GM23338 (cell line): Measurements from ENCODE around the gene FHDC1. TPM values are rescaled to one million over a fixed set of nuclear protein-coding genes. Genes with fewer than 3 reads are reported as not detected.
"Not testable (repeated sequence)": the region's sequence is repeated elsewhere in the genome, so short reads cannot be mapped to it uniquely, and the experiment has no call there.

ENCODE experiments used
- ATAC-seq: fragments of 200-7000 bp; cut with Tn5 transposase; 3 replicates; pipeline ENCODE4 v1.9.1; 2020
- DNase-seq: peaks from one replicate; pipeline ENCODE4 v3.0.0-alpha.2; 2015; ENCODE audit warnings: low spot score
- H2AFZ ChIP-seq: fragments of 200-600 bp; sonication (generic); 2 replicates; pipeline ENCODE4 v1.8.0; 2016; ENCODE audit warnings: antibody characterized with exemption, mild to moderate bottlenecking, moderate library complexity
- H3F3A ChIP-seq: fragments of 200-600 bp; sonication (generic); replicated peaks from 2 replicates; pipeline ENCODE4 v1.8.0; 2017; ENCODE audit warnings: antibody characterized with exemption, mixed run types, low read depth
- H3K27ac ChIP-seq: fragments of 200-600 bp; sonication (generic); 2 replicates; pipeline ENCODE4 v1.6.1; 2016; ENCODE audit warnings: low read depth
- H3K27me3 ChIP-seq: fragments of 200-600 bp; sonication (generic); 2 replicates; pipeline ENCODE4 v1.8.0; 2016; ENCODE audit warnings: mild to moderate bottlenecking, mixed run types, moderate library complexity; ENCODE audit not compliant: insufficient read depth
- H3K36me3 ChIP-seq: fragments of 200-600 bp; sonication (generic); 2 replicates; pipeline ENCODE4 v1.8.0; 2016; ENCODE audit warnings: mild to moderate bottlenecking; ENCODE audit not compliant: insufficient read depth
- H3K4me1 ChIP-seq: fragments of 200-600 bp; sonication (generic); 2 replicates; pipeline ENCODE4 v1.8.0; 2016; ENCODE audit warnings: mild to moderate bottlenecking, moderate library complexity; ENCODE audit not compliant: insufficient read depth
- H3K4me2 ChIP-seq: fragments of 200-600 bp; sonication (generic); 2 replicates; pipeline ENCODE4 v1.7.1; 2017; ENCODE audit warnings: mixed run types
- H3K4me3 ChIP-seq: fragments of 200-600 bp; sonication (generic); 2 replicates; pipeline ENCODE4 v1.6.1; 2016; ENCODE audit warnings: mixed run types
- H3K79me2 ChIP-seq: fragments of 200-600 bp; sonication (generic); replicated peaks from 2 replicates; pipeline ENCODE4 v1.8.0; 2017; ENCODE audit warnings: mild to moderate bottlenecking; ENCODE audit not compliant: insufficient read depth
- H3K9me2 ChIP-seq: fragments of 200-600 bp; sonication (generic); 2 replicates; pipeline ENCODE4 v1.8.0; 2017; ENCODE audit not compliant: insufficient read depth
- H4K20me1 ChIP-seq: fragments of 200-600 bp; sonication (generic); replicated peaks from 2 replicates; pipeline ENCODE4 v1.8.0; 2017; ENCODE audit warnings: mild to moderate bottlenecking; ENCODE audit not compliant: insufficient read depth
- H3K27ac Mint-ChIP-seq: 2 replicates; pipeline ENCODE4 v1.8.0; 2020; ENCODE audit warnings: inconsistent platforms, mild to moderate bottlenecking, moderate library complexity, mixed read lengths
- H3K27me3 Mint-ChIP-seq: 3 replicates; pipeline ENCODE4 v1.8.0; 2022; ENCODE audit warnings: low read depth, mild to moderate bottlenecking, moderate library complexity, mixed read lengths, inconsistent platforms; ENCODE audit not compliant: insufficient read depth, poor library complexity
- H3K36me3 Mint-ChIP-seq: 3 replicates; pipeline ENCODE4 v1.8.0; 2021; ENCODE audit warnings: low read depth, mild to moderate bottlenecking, inconsistent platforms, moderate library complexity, mixed read lengths
- H3K4me1 Mint-ChIP-seq: 3 replicates; pipeline ENCODE4 v1.8.0; 2020; ENCODE audit warnings: mild to moderate bottlenecking, inconsistent platforms, mixed read lengths
- H3K4me3 Mint-ChIP-seq: 3 replicates; pipeline ENCODE4 v1.8.0; 2021; ENCODE audit warnings: moderate library complexity, mild to moderate bottlenecking, inconsistent platforms, mixed read lengths
- H3K9me3 Mint-ChIP-seq: 3 replicates; pipeline ENCODE4 v1.8.0; 2020; ENCODE audit warnings: moderate library complexity, mild to moderate bottlenecking, inconsistent platforms, mixed read lengths
- EZH2 ChIP-seq: fragments of 200-600 bp; sonication (generic); IDR thresholded peaks from one replicate; pipeline ENCODE4 v1.8.0; 2017; ENCODE audit warnings: antibody characterized with exemption, mild to moderate bottlenecking, low read depth; ENCODE audit not compliant: unreplicated experiment
- EZH2phosphoT487 ChIP-seq: fragments of 200-600 bp; sonication (generic); IDR thresholded peaks from one replicate; pipeline ENCODE4 v1.8.1; 2018; ENCODE audit warnings: antibody characterized with exemption; ENCODE audit not compliant: unreplicated experiment
- NANOG ChIP-seq: IDR thresholded peaks from 2 replicates; pipeline ENCODE4 v1.6.1; 2016; ENCODE audit warnings: antibody characterized with exemption, borderline replicate concordance
- POLR2AphosphoS5 ChIP-seq: IDR thresholded peaks from 2 replicates; pipeline ENCODE4 v1.6.1; 2016; ENCODE audit warnings: antibody characterized with exemption, low read depth
- ZNF462 ChIP-seq: fragments of 250-450 bp; sonication (Bioruptor Pico); IDR thresholded peaks from 2 replicates; pipeline ENCODE4 v1.5.0; 2020; ENCODE audit warnings: mild to moderate bottlenecking, moderate library complexity
- polyA plus RNA-seq: library from polyadenylated mRNA; unstranded; fragments of >200 nt; fragmentation: Nextera tagmentation; extraction: Ambion mirVana; gene quantifications from 2 replicates; pipeline ENCODE4 v1.2.1, GENCODE V29; 2016
- total RNA-seq: library from RNA; depleted of rRNA; stranded (reverse); fragments of >200 nt; shearing (Covaris generic); gene quantifications from 2 replicates; pipeline ENCODE4 v1.2.3, GENCODE V29; 2014
- TF ChIP-seq, protein P1 (sequence below): IDR thresholded peaks from one replicate; pipeline ENCODE4 v1.6.1; 2018; ENCODE audit warnings: antibody characterized with exemption; ENCODE audit not compliant: unreplicated experiment

Gene FHDC1
- total and polyA plus RNA-seq, 2 experiments from 2014 or later, result 9.5 to 22.8 TPM

- TF ChIP-seq ZNF462 (CRISPR knock-in tag), result no peak
- TF ChIP-seq, protein P1, sequence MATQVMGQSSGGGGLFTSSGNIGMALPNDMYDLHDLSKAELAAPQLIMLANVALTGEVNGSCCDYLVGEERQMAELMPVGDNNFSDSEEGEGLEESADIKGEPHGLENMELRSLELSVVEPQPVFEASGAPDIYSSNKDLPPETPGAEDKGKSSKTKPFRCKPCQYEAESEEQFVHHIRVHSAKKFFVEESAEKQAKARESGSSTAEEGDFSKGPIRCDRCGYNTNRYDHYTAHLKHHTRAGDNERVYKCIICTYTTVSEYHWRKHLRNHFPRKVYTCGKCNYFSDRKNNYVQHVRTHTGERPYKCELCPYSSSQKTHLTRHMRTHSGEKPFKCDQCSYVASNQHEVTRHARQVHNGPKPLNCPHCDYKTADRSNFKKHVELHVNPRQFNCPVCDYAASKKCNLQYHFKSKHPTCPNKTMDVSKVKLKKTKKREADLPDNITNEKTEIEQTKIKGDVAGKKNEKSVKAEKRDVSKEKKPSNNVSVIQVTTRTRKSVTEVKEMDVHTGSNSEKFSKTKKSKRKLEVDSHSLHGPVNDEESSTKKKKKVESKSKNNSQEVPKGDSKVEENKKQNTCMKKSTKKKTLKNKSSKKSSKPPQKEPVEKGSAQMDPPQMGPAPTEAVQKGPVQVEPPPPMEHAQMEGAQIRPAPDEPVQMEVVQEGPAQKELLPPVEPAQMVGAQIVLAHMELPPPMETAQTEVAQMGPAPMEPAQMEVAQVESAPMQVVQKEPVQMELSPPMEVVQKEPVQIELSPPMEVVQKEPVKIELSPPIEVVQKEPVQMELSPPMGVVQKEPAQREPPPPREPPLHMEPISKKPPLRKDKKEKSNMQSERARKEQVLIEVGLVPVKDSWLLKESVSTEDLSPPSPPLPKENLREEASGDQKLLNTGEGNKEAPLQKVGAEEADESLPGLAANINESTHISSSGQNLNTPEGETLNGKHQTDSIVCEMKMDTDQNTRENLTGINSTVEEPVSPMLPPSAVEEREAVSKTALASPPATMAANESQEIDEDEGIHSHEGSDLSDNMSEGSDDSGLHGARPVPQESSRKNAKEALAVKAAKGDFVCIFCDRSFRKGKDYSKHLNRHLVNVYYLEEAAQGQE, result no peak
- no peak for TF ChIP-seq EZH2
- TF ChIP-seq NANOG, result no peak
- TF ChIP-seq POLR2AphosphoS5, result no peak
- no peak for TF ChIP-seq EZH2phosphoT487
Measured at GRCh38 chr4:152896811-152897210, 39.3 kb upstream of the FHDC1 start (continued).

DNA sequence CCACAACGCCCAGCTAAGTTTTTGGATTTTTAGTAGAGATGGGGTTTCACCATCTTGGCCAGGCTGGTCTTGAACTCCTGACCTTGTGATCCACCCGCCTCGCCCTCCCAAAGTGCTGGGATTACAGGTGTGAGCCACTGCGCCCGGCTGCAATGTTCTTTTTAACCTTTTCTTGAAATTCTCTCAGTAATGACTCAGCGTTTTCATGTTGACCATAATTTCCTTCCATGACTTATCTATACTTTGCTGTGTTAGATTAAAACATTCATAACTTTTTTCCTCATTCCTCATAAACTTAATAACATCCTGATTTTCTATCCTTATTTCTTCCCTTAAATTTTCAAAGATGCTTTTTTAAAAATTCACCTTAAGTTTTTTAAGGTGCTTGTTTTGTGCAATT, 38.0 kb upstream of the FHDC1 start:
- DNase-seq, ATAC-seq, H3K4me2 ChIP-seq, H3K4me3 ChIP-seq, H3K36me3 ChIP-seq, H3K9me2 ChIP-seq, H3K27me3 ChIP-seq, H3K36me3 Mint-ChIP-seq, H3K27me3 Mint-ChIP-seq, H3K27ac ChIP-seq, H3K9me3 Mint-ChIP-seq, H3F3A ChIP-seq, H3K79me2 ChIP-seq, H3K4me1 Mint-ChIP-seq, H2AFZ ChIP-seq, H3K4me1 ChIP-seq, H4K20me1 ChIP-seq, H3K4me3 Mint-ChIP-seq: not testable (repeated sequence)
- peak overlapping the region; percentile 41; the same call in 1 of the 2 replicates for H3K27ac Mint-ChIP-seq
